Measurements from ENCODE around the gene ZNF724. TPM values are rescaled to one million over a fixed set of nuclear protein-coding genes. Genes with fewer than 3 reads are reported as not detected.

The ZNF724 gene
- total and polyA plus RNA-seq, 10 of the 15 experiments (the other 5 are each of a cell fraction or from before 2014, with no cell fraction given) = 0.71 to 14.7 (median 4.2) TPM

- TF ChIP-seq BRCA1 (IDR thresholded peaks at IDR 0.05; ENCODE audit: low read depth, low read length) (no peak), ESRRA (IDR thresholded peaks at IDR 0.05; ENCODE audit: low read length) (no peak), YBX1 (IDR thresholded peaks at IDR 0.05) (no peak), KAT2A (conservative IDR thresholded peaks at IDR 0.05; ENCODE audit: control insufficient read depth, low read depth, low read length) (no peak)
Measured at GRCh38 chr19:23190341-23190740, 59.9 kb downstream of the ZNF724 start (continued).

DNA sequence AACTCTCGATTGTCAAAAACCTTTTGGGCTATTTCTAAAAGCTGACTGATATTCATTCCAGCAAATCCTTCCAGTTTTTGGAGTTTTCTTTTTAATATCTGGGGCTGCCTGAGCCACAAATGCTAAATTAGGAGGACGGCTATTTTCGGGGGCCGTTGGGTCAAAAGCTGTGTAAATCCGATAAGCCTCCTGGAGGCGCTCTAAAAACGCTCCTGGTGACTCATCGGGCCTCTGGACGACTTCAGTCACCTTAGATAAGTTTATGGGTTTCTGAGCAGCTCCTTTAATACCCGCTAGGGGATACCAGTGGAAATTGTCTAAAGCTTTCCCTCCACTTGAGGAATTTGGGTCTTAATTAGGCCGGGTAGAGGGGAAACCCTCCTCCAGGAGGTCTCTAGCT is 66.9 kb downstream of the ZNF724 start:
- CTCF ChIA-PET = no interaction called here
- H3K9ac ChIP-seq (ENCODE audit: control insufficient read depth, insufficient read depth, low read length) = no peak overlapping the region
- no peak overlapping the region for H3K27ac ChIP-seq (ENCODE audit: control insufficient read depth, insufficient read depth)
- H2AFZ ChIP-seq (ENCODE audit: control insufficient read depth, low read depth, low read length) = no peak overlapping the region
- no peaks in the 10 kb centered on the region for H3K36me3 ChIP-seq (ENCODE audit: control insufficient read depth in 2 of 2, insufficient read depth in 2 of 2, low read length in 1 of 2)
- POLR2A ChIA-PET = no interaction called here
- H3K4me3 ChIP-seq = no peak overlapping the region
- H4K20me1 ChIP-seq (ENCODE audit: control insufficient read depth, insufficient read depth) = no peaks in the 10 kb centered on the region
- H3K9me3 ChIP-seq (replicated peaks; ENCODE audit: control insufficient read depth, insufficient read depth, low read length) = no peaks in the 10 kb centered on the region; the same call in 2 of the 3 replicates
- H3K4me2 ChIP-seq (ENCODE audit: control insufficient read depth, insufficient read depth) = no peak overlapping the region
- ATAC-seq (no peak), DNase-seq (ENCODE audit: low read depth, low spot score) (no peak), FAIRE-seq (no peak)
- H3K79me2 ChIP-seq (ENCODE audit: control insufficient read depth, insufficient read depth, low read length) = no peaks in the 10 kb centered on the region
- no peaks in the 10 kb centered on the region for H3K4me1 ChIP-seq (ENCODE audit: control insufficient read depth, insufficient read depth, low read length)
- intact Hi-C loops (cut with micrococcal nuclease; ENCODE audit: unreplicated experiment) (no loop called here), in situ Hi-C loops (cut with MboI) (no loop called here)
- RAD21 ChIA-PET (ENCODE audit: unreplicated experiment) = no interaction called here
- no peaks in the 10 kb centered on the region for H3K27me3 ChIP-seq (replicated peaks in 1 of 2; ENCODE audit: control insufficient read depth in 2 of 2, insufficient read depth in 2 of 2, low read length in 1 of 2)
- SMC1A ChIA-PET (ENCODE audit: uncharacterized antibody, unreplicated experiment) = interaction anchor here (0.7 kb wide), 2 partner anchors 12 to 24 kb away, joined by 3 read pairs; no protein-coding TSS in a partner anchor
- 42% methylated on average over 11 of the region's 11 CpGs for WGBS (ENCODE audit: insufficient coverage, insufficient replicate concordance, low lambda C conversion rate, missing lambda C conversion rate)
- no TSS peak for BruUV-seq (replicated peaks)
- no peak for TF ChIP-seq HSF1 (IDR thresholded peaks at IDR 0.05; ENCODE audit: low read depth, low read length)
- TF ChIP-seq SUZ12 (IDR thresholded peaks at IDR 0.05; ENCODE audit: unreplicated experiment) = no peak
- TF ChIP-seq TARDBP (IDR thresholded peaks at IDR 0.05; ENCODE audit: borderline replicate concordance) = no peak
- TF ChIP-seq TBL1XR1 (IDR thresholded peaks at IDR 0.05; ENCODE audit: low read depth, low read length) = no peak
- TF ChIP-seq GABPA (IDR thresholded peaks at IDR 0.05; ENCODE audit: low read depth) = no peak
- TF ChIP-seq, protein P1, sequence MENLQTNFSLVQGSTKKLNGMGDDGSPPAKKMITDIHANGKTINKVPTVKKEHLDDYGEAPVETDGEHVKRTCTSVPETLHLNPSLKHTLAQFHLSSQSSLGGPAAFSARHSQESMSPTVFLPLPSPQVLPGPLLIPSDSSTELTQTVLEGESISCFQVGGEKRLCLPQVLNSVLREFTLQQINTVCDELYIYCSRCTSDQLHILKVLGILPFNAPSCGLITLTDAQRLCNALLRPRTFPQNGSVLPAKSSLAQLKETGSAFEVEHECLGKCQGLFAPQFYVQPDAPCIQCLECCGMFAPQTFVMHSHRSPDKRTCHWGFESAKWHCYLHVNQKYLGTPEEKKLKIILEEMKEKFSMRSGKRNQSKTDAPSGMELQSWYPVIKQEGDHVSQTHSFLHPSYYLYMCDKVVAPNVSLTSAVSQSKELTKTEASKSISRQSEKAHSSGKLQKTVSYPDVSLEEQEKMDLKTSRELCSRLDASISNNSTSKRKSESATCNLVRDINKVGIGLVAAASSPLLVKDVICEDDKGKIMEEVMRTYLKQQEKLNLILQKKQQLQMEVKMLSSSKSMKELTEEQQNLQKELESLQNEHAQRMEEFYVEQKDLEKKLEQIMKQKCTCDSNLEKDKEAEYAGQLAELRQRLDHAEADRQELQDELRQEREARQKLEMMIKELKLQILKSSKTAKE (IDR thresholded peaks at IDR 0.05; ENCODE audit: low read depth, poor library complexity, severe bottlenecking) = no peak
- TF ChIP-seq, protein P2, sequence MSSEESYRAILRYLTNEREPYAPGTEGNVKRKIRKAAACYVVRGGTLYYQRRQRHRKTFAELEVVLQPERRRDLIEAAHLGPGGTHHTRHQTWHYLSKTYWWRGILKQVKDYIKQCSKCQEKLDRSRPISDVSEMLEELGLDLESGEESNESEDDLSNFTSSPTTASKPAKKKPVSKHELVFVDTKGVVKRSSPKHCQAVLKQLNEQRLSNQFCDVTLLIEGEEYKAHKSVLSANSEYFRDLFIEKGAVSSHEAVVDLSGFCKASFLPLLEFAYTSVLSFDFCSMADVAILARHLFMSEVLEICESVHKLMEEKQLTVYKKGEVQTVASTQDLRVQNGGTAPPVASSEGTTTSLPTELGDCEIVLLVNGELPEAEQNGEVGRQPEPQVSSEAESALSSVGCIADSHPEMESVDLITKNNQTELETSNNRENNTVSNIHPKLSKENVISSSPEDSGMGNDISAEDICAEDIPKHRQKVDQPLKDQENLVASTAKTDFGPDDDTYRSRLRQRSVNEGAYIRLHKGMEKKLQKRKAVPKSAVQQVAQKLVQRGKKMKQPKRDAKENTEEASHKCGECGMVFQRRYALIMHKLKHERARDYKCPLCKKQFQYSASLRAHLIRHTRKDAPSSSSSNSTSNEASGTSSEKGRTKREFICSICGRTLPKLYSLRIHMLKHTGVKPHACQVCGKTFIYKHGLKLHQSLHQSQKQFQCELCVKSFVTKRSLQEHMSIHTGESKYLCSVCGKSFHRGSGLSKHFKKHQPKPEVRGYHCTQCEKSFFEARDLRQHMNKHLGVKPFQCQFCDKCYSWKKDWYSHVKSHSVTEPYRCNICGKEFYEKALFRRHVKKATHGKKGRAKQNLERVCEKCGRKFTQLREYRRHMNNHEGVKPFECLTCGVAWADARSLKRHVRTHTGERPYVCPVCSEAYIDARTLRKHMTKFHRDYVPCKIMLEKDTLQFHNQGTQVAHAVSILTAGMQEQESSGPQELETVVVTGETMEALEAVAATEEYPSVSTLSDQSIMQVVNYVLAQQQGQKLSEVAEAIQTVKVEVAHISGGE (CRISPR knock-in tag; IDR thresholded peaks at IDR 0.05) = no peak
- TF ChIP-seq MEF2B (IDR thresholded peaks at IDR 0.05; ENCODE audit: partially characterized antibody, poor library complexity, severe bottlenecking) = no peak
- TF ChIP-seq NR2F1 (conservative IDR thresholded peaks at IDR 0.05) = no peak
- no peak for TF ChIP-seq RAD51 (IDR thresholded peaks at IDR 0.05)
